ENCODE measurements around the gene DNAH14. TPM values are rescaled to one million over a fixed set of nuclear protein-coding genes. Genes with fewer than 3 reads are reported as not detected.

DNAH14 gene
- total and polyA plus RNA-seq, 2 of the 13 experiments (the other 11 are each of a cell fraction or from before 2014, with no cell fraction given), result 4.5 to 27.5 TPM

GRCh38 chr1:225440380-225441221 is 511.1 kb downstream of the DNAH14 start:
- Histone ChIP-seq H2AFZ (ENCODE audit: low read length) (peak overlapping the region; percentile 72), H3K36me3 (replicated peaks in 1 of 2; ENCODE audit: control insufficient read depth in 1 of 2, insufficient read depth in 2 of 2, low read length in 2 of 2) (no peaks in the 10 kb centered on the region), H3K4me2 (ENCODE audit: low read depth, low read length) (peak overlapping the region; percentile 95), H3K27me3 (ENCODE audit: control insufficient read depth in 1 of 2, insufficient read depth in 2 of 2, low read length in 2 of 2) (no peaks in the 10 kb centered on the region), H3K4me3 (replicated peaks in 1 of 3; ENCODE audit: insufficient read depth in 1 of 3, low read depth in 2 of 3, low read length in 3 of 3) (peak overlapping the region; percentile 44 to 67 (median 48); a peak in 5 of 6 replicates), H3K9ac (ENCODE audit: insufficient read depth, low read depth, low read length) (peak overlapping the region; percentile 56), H3K79me2 (ENCODE audit: insufficient read depth, low read length) (no peaks in the 10 kb centered on the region), H3K9me3 (ENCODE audit: low read length) (no peaks in the 10 kb centered on the region), H4K20me1 (ENCODE audit: insufficient read depth, low read length) (no peaks in the 10 kb centered on the region), H3K4me1 (ENCODE audit: insufficient read depth, low read length) (peaks cover 72% of the 10 kb centered on the region), H3K27ac (ENCODE audit: extremely low read length, insufficient read depth, low read length) (peak overlapping the region; percentile 81)
- intact Hi-C loops (cut with micrococcal nuclease; ENCODE audit: unreplicated experiment), result loop anchor here (2.0 to 5.0 kb wide), 2 partner anchors 14 to 123 kb away; no protein-coding TSS in a partner anchor
- POLR2A ChIA-PET, result interaction anchor here (0.6 to 2.5 kb wide), 5 partner anchors 10 to 622 kb away, joined by 3 to 7 read pairs (median 4); partner anchors contain the start of gene H3-3A
- WGBS (ENCODE audit: low lambda C conversion rate), result 10% methylated on average over 4 of the region's 4 CpGs
- peak; percentile 4; the same call in 1 of the 3 replicates for ATAC-seq
- BruUV-seq (replicated peaks), result TSS peak; percentile 87
- in situ Hi-C loops (cut with HindIII; ENCODE audit: extremely low pct_ligation_motif_present, low pct_unique_long_range_greater_than_20kb), result no loop called here
- CTCF ChIA-PET (ENCODE audit: low intra/inter-chr PET ratio, low total read pairs), result interaction anchor here (1.3 kb wide), 1 partner anchor 34 kb away, joined by 6 read pairs; no protein-coding TSS in a partner anchor
- no peak for FAIRE-seq
- DNase-seq (ENCODE audit: low spot score), result no peak
- TF ChIP-seq KLF12 (CRISPR knock-in tag; IDR thresholded peaks at IDR 0.05; ENCODE audit: borderline replicate concordance) (no peak), DMAP1 (CRISPR knock-in tag; IDR thresholded peaks at IDR 0.05) (0 out of 2 replicates have a peak, but pooled peaks have one; percentile 42), ZNF773 (CRISPR knock-in tag; IDR thresholded peaks at IDR 0.05; ENCODE audit: borderline replicate concordance) (no peak), ZNF598 (CRISPR knock-in tag; IDR thresholded peaks at IDR 0.05; ENCODE audit: borderline replicate concordance) (no peak), ZNF747 (CRISPR knock-in tag; IDR thresholded peaks at IDR 0.05; ENCODE audit: borderline replicate concordance) (no peak), YEATS4 (CRISPR knock-in tag; IDR thresholded peaks at IDR 0.05; ENCODE audit: borderline replicate concordance) (no peak), NR1H2 (CRISPR knock-in tag; IDR thresholded peaks at IDR 0.05; ENCODE audit: borderline replicate concordance, low read depth) (no peak), ARHGAP35 (CRISPR knock-in tag; IDR thresholded peaks at IDR 0.05; ENCODE audit: borderline replicate concordance) (no peak), RFX3 (CRISPR knock-in tag; IDR thresholded peaks at IDR 0.05) (no peak)
- TF ChIP-seq, protein P1, sequence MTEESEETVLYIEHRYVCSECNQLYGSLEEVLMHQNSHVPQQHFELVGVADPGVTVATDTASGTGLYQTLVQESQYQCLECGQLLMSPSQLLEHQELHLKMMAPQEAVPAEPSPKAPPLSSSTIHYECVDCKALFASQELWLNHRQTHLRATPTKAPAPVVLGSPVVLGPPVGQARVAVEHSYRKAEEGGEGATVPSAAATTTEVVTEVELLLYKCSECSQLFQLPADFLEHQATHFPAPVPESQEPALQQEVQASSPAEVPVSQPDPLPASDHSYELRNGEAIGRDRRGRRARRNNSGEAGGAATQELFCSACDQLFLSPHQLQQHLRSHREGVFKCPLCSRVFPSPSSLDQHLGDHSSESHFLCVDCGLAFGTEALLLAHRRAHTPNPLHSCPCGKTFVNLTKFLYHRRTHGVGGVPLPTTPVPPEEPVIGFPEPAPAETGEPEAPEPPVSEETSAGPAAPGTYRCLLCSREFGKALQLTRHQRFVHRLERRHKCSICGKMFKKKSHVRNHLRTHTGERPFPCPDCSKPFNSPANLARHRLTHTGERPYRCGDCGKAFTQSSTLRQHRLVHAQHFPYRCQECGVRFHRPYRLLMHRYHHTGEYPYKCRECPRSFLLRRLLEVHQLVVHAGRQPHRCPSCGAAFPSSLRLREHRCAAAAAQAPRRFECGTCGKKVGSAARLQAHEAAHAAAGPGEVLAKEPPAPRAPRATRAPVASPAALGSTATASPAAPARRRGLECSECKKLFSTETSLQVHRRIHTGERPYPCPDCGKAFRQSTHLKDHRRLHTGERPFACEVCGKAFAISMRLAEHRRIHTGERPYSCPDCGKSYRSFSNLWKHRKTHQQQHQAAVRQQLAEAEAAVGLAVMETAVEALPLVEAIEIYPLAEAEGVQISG (CRISPR knock-in tag; IDR thresholded peaks at IDR 0.05), result no peak
- TF ChIP-seq, protein P2, sequence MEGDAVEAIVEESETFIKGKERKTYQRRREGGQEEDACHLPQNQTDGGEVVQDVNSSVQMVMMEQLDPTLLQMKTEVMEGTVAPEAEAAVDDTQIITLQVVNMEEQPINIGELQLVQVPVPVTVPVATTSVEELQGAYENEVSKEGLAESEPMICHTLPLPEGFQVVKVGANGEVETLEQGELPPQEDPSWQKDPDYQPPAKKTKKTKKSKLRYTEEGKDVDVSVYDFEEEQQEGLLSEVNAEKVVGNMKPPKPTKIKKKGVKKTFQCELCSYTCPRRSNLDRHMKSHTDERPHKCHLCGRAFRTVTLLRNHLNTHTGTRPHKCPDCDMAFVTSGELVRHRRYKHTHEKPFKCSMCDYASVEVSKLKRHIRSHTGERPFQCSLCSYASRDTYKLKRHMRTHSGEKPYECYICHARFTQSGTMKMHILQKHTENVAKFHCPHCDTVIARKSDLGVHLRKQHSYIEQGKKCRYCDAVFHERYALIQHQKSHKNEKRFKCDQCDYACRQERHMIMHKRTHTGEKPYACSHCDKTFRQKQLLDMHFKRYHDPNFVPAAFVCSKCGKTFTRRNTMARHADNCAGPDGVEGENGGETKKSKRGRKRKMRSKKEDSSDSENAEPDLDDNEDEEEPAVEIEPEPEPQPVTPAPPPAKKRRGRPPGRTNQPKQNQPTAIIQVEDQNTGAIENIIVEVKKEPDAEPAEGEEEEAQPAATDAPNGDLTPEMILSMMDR (CRISPR knock-in tag; IDR thresholded peaks at IDR 0.05), result no peak
- TF ChIP-seq, protein P3, sequence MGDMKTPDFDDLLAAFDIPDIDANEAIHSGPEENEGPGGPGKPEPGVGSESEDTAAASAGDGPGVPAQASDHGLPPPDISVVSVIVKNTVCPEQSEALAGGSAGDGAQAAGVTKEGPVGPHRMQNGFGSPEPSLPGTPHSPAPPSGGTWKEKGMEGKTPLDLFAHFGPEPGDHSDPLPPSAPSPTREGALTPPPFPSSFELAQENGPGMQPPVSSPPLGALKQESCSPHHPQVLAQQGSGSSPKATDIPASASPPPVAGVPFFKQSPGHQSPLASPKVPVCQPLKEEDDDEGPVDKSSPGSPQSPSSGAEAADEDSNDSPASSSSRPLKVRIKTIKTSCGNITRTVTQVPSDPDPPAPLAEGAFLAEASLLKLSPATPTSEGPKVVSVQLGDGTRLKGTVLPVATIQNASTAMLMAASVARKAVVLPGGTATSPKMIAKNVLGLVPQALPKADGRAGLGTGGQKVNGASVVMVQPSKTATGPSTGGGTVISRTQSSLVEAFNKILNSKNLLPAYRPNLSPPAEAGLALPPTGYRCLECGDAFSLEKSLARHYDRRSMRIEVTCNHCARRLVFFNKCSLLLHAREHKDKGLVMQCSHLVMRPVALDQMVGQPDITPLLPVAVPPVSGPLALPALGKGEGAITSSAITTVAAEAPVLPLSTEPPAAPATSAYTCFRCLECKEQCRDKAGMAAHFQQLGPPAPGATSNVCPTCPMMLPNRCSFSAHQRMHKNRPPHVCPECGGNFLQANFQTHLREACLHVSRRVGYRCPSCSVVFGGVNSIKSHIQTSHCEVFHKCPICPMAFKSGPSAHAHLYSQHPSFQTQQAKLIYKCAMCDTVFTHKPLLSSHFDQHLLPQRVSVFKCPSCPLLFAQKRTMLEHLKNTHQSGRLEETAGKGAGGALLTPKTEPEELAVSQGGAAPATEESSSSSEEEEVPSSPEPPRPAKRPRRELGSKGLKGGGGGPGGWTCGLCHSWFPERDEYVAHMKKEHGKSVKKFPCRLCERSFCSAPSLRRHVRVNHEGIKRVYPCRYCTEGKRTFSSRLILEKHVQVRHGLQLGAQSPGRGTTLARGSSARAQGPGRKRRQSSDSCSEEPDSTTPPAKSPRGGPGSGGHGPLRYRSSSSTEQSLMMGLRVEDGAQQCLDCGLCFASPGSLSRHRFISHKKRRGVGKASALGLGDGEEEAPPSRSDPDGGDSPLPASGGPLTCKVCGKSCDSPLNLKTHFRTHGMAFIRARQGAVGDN (CRISPR knock-in tag; IDR thresholded peaks at IDR 0.05), result no peak
